NB4 (cell line): ENCODE measurements around the gene TPPP2.

Experiments used
- DNase-seq: peaks from one replicate; pipeline ENCODE4 v3.0.0; 2010; ENCODE audit warnings: low read depth
- H3K4me3 ChIP-seq: one replicate; pipeline ENCODE4 v1.5.1; 2011; ENCODE audit warnings: mild to moderate bottlenecking, low read depth, low read length, moderate library complexity
- CTCF ChIP-seq: IDR thresholded peaks from one replicate; pipeline ENCODE4 v1.5.1; 2012; ENCODE audit warnings: low read depth, low read length
- MAX ChIP-seq: IDR thresholded peaks from 2 replicates; pipeline ENCODE4 v1.6.1; 2011; ENCODE audit warnings: low read depth, low read length
- MYC ChIP-seq: IDR thresholded peaks from 2 replicates; pipeline ENCODE4 v1.6.1; 2011; ENCODE audit warnings: low read depth, low read length
- POLR2A ChIP-seq: IDR thresholded peaks from 2 replicates; pipeline ENCODE4 v1.6.1; 2011; ENCODE audit warnings: mild to moderate bottlenecking; ENCODE audit not compliant: insufficient read length; ENCODE audit errors: extremely low read depth

The TPPP2 gene

GRCh38 chr14:21024585-21025370, 5.2 kb upstream of the TPPP2 start, which contains the start of gene NDRG2:
Gene NDRG2 (minus strand): TSS chr14:21025061. CDS start chr14:21023315, 1,746 bp downstream.
- TF ChIP-seq POLR2A (no peak), MAX (no peak), MYC (no peak), CTCF (no peak)
- peak within 1 kb of the TSS; percentile 44 for H3K4me3 ChIP-seq
- peak; percentile 72 for DNase-seq

- no peak overlapping the region for H3K4me3 ChIP-seq
- no peak for DNase-seq
- no peak for TF ChIP-seq MAX
- no peak for TF ChIP-seq MYC
- no peak for TF ChIP-seq CTCF
- TF ChIP-seq POLR2A: no peak
Observed at GRCh38 chr14:21025371-21026273, 4.4 kb upstream of the TPPP2 start.

GRCh38 chr14:21026274-21026987, 3.6 kb upstream of the TPPP2 start:
- no peak overlapping the region for H3K4me3 ChIP-seq
- TF ChIP-seq CTCF (no peak), POLR2A (no peak), MAX (no peak), MYC (no peak)
- no peak for DNase-seq

- TF ChIP-seq MAX: no peak
- TF ChIP-seq CTCF: no peak
- no peak for TF ChIP-seq POLR2A
- no peak for TF ChIP-seq MYC
- H3K4me3 ChIP-seq: no peak overlapping the region
- no peak for DNase-seq
Observed at GRCh38 chr14:21026988-21027315, 3.1 kb upstream of the TPPP2 start.

GRCh38 chr14:21030531-21030930, 514 bp downstream of the TPPP2 start:
- no peak for TF ChIP-seq MAX
- TF ChIP-seq MYC: no peak
- TF ChIP-seq CTCF: no peak
- TF ChIP-seq POLR2A: no peak
- H3K4me3 ChIP-seq: no peak overlapping the region
- no peak for DNase-seq
